Activated CD4-positive, CD25-positive, alpha-beta regulatory T cell treated with anti-CD3 and anti-CD28 coated beads, Interleukin-2, amount 50 U/mL, for 24 hours (primary cell): ENCODE results near the gene MYCBP.
A peak's percentile ranks its signal among the peaks of the same experiment; 100 is the strongest.
"Not testable (repeated sequence)": the region's sequence is repeated elsewhere in the genome, so short reads cannot be mapped to it uniquely, and the experiment has no call there.

Experiments used
- ATAC-seq, 2 donors: fragments of 150-1000 bp; cut with Tn5 transposase; one replicate each; pipeline ENCODE4 v1.10.0; 2021; ENCODE audit warnings: mild to moderate bottlenecking in 1 of 2, moderate library complexity in 1 of 2

Gene MYCBP, protein sequence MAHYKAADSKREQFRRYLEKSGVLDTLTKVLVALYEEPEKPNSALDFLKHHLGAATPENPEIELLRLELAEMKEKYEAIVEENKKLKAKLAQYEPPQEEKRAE

DNA sequence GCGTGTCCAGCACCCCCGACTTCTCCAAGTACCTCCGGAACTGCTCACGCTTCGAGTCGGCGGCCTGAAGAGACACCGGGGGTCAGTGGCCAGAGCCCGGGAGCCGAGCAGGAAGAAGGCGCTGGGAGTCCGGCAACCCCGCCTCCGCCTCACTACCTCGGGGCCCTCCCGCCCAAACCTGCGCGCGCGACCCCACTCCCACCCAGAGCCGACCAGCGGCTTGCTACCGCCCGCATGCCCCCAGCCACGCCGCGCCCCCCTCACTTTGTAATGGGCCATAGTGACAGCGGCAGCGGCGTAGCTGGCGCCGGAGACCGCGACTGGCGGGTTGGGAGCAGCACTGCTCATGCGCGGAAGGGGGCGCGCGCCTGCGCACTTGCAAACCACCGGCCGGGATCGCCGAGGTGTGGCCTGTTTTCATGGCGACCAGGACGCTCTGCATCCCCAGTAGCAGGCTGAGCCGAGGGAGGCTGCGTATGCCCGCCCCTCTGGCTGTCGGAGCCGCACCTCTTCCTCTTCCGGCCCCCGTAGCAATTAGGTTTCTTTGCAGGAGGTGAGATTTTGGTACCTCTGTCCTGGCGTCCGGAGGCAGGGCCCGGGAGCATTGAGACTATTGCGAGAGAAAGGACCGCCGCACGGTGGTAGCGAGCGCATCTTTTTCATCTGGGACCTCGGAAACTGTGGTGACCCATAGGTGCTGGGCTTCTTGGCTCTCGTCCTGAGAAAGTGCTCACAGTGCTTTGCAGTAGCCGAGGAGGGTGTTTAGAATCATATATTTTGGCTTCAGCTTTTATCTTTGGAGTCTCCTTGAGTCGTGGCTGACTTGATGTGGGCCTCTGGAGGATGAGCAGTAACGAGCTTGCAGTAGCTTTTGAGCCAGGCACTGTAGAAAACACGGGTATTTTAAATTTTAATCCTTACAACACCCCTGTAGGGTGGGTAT lies at the start of gene MYCBP:
TSS of gene MYCBP (minus strand) at position 322 of the 943 bp plus-strand sequence. CDS start at position 279, 43 bp downstream.
- ATAC-seq: peak; percentile 100

DNA sequence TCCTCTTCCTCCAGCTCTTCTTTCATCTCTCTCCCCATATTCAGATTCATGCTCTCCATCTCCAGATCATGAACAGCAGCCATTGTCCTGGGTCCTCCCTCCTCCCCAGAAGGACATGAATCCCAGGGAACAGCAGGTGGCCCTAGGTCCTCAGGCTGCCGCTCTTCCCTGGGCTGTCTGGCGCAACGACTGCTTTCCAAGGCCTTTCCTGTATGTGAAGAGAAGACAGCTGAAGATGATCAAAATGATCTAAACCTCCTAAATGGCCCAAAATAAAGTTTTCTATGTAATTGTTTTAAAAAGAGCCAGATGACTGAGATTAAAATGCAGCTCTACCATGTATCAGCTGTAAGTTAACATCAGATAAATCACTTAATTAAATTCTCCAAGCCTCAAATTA lies 46.0 kb upstream of the MYCBP start:
- ATAC-seq: no peak

DNA sequence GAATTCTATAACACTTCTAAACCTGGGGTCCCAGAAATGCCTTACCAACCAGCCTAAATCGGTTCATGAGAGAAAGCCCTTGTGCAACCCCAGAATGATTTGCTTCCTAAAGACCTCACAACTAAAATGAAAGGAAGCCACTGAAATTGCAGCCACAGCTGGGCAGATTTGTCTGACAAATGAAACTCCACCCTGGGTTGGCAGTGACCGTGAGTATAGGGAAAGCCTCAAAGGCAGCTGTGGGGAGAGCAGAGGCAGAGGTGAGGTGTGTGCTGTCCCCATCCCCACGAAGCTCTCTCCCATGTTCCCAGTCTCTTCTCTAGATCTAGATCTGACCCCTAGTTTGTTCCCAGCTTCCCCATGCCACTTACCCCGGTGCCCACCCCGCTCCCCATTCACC lies 45.4 kb upstream of the MYCBP start:
- no peak for ATAC-seq

DNA sequence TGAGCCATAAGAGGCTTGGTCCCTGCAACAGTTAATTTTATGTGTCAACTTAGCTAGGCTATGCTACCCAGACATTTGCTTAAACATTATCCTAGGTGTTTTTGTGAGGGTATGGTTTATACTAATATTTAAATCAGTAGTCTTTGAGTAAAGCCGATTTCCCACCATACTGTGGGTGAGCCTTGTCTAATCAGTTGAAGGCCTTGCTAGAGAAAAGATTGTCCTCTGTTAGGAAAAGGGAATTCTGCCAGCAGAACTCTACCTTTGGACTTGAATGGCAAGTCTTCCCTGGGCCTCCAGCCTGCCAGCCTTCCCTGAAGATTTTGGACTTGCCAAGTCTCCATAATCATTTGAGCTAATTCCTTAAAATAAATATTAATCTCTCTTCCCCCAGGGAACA lies 44.6 kb upstream of the MYCBP start:
- ATAC-seq: no peak

DNA sequence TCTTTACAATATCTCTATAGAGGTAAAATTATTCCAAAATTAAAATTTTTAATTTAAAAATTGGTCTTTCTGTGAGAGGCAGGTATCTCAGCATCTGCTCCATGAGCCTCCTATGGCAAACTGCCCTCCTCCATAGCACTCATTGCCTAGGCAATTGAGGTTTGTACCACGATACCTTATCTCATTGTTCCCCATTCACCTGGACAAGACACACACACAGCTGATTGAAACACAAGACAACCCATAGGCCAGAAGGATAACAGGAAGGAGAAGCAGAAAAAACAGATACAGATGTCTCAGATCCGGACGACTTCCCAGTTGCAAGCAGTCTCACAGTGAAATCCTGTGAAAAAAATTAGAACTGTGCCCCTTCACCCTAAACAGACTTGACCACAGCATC lies 44.2 kb upstream of the MYCBP start:
- no peak for ATAC-seq

DNA sequence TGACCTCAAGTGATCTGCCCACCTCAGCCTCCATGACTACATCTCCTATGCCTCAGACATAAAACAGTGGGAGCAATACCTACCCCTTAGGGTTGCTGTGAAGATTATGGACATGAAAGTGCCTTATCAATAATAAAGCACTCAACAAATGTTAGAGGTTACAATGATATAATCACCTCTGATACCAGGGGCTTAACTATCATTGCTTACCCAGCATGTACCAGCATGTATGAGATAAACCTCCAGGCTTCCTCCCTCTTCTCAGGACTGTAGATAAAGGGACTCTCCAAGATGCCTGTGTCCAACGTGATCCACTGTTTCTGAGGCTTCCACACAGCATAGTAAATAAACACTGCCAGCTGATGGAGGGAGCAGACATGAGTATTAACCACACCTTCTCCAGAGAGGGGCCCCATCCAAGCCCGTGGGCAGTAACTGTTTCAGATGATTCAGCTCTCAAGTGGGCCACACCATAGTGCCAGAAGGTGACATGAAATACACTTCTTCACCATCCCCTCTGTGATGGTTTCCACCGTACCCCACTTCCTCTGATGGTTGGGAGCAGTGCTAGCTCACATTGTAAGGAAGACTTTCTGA lies 42.3 kb upstream of the MYCBP start:
- no peak for ATAC-seq

DNA sequence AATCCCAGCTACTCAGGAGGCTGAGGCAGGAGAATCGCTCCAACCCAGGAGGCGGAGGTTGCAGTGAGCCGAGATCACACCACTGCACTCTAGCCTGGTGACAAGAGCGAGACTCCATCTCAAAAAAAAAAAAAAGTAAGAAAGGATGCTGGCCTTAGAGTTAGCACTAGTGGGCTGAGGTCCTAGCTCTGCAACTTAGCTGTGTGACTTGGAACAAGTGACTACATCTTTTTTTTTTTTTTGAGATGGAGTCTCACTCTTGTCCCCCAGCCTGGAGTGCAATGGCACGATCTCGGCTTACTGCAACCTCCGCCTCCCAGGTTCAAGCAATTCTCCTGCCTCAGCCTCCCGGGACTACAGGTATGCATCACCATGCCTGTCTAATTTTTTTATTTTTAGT lies 41.8 kb upstream of the MYCBP start:
- ATAC-seq: not testable (repeated sequence)

DNA sequence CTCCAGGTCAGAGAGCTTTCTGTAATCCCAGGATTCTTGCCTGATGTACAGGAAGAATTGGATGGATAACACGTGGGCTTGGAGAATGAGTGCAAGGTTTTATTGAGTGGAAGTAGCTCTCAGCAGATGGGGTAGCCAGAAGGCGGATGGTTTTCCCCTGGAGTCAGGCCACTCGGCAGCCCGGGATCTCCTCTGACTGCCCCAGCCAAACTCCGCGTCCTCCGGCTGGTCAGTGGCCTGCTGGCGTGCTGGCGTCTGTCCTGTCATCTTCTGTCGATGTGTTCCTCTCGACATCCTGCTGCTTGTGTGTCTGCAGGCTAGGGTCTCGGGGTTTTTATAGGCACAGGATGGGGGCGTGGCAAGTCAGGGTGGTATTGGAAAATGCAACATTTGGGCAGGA lies 35.7 kb upstream of the MYCBP start:
- ATAC-seq: no peak

DNA sequence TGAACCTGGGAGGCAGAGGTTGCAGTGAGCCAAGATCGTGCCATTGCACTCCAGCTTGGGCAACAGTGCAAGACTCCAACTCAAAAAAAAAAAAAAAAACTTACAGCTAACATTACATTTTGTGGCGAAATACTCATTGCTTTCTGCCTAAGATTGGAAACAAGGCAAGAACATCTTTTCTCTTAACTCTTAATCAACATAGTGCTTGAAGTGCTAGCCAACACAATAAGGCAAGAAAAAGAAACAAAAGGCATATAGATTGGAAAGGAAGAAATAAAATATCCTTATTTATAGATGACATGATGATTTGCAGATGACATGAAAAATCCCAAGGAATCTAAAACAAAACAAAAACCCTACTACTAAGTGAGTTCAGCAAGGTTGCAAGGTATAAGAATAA lies 32.8 kb upstream of the MYCBP start:
- ATAC-seq: no peak

DNA sequence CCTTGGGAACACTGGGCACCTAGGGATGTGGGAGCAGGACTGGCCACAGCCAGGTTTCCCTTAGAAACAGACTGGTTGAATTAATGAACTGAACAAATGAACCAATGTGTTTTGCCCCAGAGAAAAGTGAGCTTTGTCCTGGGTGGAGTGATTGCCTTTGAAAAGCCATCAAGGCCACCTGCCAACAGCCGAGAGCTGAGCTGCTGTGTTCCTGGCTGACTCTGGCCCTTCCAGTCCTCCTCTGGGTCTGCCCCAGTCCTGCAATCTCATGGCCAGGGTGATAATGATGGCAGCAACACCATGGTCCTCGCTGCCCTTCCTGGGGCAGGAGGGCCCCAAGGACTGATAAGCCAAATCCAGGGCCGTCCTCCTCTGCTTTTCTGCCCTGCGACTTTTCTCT lies 26.4 kb upstream of the MYCBP start:
- ATAC-seq: no peak

DNA sequence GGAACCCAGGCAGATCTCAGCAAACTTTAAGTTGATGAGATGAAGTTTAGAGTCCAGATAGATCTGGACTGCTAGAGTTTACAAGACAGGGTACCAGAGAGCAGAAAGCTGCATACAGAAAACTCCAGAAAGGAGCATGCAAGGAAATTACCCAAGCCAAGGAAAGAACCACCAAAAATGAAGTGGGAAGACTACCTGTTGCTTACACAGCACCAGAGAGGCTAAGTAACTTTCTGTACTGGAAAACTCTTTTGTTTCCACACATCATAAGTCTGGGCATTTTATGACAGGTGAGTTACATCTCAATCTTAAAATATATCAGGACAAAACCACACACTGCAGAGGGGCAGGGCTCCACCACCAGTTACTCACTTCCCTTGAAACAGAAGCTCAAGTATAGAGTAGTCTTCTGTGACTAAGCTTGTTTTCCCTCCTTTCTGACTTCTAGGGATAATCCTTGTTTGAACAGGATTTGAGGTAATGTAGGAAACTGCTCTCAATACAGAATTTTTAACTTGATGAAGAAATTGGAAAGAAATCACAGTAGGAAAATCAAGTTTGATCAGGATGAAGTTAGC lies 25.6 kb upstream of the MYCBP start:
- no peak for ATAC-seq

DNA sequence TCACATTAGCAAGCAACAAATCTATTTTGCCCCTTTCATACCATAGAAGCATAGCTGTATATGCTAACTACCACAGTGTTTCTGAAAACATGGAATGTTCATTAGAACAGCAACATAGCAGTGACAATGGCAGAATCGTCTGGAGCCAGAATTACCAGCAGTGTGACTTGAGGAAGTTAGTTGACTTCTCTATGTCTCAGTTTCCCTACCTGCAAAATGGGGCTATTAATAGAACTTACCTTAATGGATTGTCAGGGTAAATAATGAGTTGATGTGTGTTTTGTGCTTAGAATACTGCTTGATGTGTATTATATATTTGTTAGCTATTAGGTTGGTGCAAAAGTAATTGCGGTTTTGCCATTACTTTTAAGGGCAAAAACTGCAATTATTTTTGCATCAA lies 23.0 kb upstream of the MYCBP start:
- ATAC-seq: no peak

DNA sequence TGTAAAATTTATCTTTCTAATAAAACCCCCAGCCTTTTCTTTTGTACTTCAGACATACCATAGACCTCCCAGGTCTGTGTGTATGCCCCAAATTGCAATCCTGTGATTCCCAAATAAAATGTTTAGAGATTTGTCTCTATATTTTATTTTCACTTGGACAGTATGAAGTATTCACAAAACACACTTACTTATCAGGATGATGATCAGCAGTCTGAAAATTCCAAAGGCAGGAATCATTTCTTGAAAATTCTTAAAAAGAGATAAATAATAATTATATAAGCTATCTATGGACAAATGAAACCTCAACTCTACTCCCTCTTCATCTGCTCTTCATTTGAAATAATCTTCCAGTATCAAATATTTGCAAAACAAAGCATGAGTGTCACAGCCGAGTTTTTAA lies 19.8 kb upstream of the MYCBP start:
- no peak for ATAC-seq

DNA sequence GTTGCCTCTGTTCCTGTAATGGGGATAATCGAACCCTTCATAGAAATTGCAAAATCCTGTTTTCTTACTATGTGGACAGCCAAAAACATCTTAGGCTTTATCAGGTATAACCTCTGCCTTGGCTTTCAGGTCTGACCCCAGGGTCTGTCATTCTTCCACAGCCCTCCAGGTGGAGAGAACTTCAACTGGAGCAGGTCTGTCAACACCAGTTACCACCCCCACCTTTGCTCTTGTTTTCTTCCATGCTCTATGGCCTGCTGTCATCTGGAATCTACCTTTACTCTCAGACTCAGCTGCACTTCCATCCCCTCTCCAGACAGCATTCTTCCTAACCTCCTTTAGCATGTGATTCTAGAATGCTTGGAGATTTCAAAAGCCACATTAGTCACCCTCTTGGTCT lies 18.6 kb upstream of the MYCBP start:
- ATAC-seq: no peak

DNA sequence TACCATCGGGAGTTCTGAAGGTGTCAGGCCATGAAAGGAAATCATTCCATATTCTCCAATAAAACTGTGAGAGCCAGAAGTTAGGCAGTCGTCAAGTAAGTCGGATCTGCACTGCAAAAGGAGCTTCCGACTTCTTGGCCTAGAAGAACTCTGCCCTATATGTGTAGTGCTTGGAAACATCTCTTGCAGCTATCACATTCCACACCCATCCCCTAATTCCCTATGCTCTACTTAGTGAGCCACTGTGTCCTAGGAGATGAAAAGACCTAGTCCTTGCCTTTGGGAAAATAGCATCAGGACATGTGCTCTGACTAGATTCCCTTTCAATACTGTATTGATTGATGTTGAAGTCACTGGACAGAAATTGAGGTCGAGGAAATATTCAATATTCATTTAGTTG lies 16.4 kb upstream of the MYCBP start:
- no peak for ATAC-seq

DNA sequence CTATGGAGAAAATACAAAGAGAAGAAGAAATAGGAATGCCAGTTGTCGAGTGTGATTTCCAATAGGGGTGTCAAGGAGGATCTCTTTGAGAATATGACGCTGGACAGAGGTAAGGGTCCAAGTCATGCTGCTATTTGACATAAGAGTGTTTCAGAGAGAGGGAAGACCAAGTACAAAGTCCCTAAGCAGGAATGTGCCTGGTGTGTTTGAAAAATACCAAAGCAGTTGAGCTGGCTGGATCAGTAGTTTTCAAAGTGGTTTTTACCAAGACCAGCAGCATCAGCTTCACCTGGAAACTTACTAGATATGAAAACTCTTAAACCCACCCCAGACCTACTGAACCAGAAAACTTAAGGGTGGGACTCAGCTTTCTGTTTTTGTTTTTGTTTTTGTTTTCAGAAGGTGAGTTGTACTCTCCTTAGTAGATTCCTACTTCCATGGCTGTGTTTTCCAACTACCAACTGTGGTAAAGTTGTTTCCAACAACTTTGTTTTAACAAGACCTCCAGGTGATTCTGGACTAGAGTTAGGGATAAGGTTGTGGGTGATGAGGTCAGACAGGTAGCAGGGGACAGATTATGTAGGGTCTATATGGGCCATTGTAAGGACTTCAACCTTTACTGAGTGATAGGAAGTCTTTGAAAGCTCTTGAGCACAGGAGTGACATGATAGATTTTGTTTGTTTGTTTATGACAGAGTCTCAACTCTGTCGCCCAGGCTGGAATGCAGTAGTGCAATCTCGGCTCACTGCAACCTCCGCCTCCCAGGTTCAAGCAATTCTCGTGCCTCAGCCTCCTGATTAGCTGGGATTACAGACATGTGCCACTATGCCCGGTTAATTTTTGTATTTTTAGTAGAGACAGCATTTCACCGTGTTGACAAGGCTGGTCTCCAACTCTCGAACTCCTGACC lies 15.5 kb upstream of the MYCBP start:
- ATAC-seq: no peak

DNA sequence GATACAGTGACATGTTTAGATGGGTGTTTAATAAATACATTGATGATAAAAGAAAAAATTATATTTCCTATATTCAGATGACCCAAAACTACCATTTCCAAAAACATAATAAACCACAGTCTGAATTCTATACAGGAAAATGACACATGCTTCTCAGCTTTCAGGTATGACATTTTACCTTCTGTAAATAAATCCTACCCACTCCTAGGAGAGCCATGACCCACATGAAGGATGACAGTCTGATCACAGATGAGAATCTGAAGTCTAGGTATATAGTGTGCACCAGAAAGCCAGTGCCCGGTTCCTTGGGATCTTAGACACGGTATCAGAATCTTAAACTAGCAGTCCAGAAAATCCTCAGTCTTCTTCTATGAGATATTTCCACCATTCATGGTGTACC lies 11.9 kb upstream of the MYCBP start:
- no peak for ATAC-seq

DNA sequence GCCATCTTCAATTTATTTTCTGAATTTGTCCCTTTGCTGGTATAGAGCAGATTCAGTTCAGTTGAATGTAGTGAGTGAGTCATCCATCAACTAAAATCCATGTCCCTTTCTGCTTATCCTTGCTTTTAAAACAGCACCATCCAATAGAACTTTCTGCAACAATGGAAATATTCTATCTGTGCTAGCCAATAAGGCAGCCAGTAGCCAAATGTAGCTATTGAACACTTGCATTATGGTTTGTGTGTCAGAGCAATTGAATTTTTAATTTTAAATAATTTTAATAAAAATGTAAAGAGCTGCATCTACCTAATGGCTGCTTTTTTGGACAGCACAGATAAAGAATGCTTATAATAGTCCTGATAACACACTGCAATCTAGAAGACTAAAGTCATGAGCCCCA lies 8.3 kb upstream of the MYCBP start, which contains the start of gene GJA9:
TSS of gene GJA9 (minus strand) at position 101 of the 400 bp plus-strand sequence. CDS start 5,489 bp downstream, outside the sequence.
- ATAC-seq: no peak

DNA sequence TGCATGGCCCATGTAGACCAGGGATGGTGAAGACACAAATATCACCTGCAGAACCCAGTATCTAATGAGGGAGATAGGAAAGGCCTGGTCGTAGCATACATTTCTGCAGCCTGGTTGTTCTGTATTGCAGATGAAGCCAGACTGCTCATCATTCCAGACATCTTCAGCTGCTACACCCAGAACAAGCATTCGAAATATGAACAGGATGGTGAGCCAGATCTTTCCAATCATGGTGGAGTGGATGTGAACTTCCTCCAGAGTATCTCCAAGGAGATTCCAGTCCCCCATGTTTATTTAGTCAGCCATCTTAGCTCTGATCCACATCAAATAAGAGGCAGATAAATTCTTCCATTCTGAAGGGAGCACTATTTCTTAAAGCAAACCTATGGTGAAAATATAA lies 2.7 kb upstream of the MYCBP start:
- ATAC-seq: no peak

DNA sequence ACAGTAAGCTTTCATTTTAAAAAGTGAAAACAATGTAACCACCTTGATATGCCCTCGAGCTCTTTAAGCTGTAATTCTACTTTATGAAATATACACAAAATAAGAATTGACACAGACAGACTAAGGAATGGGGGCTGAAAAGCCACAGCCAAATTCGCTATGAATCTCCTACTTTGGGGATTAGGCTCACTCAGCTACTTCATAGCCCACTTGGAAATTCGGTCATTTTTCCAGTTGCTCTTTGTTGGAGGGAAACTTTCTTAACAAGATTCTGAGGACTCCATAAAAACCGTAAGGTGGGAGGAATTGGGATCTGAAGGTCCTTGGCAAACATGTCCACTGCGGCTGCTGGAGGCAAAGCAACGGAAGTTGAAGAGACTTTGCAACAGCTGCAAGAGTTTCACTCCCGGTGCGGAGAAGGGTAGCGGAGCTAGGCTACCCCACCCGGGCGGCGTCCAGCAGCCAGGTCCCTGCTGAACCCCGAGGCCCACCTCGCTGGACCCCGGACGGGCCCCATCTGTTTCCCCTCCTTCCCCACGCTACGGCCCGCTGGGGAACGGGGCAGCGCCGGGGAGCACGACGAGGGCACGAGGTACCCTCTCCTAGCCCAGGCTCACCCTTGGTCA lies 634 bp downstream of the MYCBP start:
- ATAC-seq: peak; percentile 3 to 14

DNA sequence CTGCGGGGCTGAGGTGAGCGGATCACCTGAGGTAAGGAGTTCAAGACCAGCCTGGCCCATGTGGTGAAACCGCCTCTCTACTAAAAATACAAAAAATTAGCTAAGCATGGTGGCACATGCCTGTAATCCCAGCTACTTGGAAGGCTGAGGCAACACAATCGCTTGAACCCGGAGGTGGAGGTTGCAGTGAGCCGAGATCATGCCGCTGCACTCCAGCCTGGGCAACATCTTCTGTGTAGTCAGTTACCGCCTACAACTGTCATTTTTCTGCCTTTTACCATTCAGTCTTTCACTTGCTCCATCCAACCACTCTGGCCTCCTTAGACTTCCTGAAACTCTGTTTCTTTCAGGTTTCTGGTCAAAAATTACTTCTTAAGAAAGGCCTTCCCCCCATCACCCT lies 2.2 kb downstream of the MYCBP start:
- ATAC-seq: no peak

DNA sequence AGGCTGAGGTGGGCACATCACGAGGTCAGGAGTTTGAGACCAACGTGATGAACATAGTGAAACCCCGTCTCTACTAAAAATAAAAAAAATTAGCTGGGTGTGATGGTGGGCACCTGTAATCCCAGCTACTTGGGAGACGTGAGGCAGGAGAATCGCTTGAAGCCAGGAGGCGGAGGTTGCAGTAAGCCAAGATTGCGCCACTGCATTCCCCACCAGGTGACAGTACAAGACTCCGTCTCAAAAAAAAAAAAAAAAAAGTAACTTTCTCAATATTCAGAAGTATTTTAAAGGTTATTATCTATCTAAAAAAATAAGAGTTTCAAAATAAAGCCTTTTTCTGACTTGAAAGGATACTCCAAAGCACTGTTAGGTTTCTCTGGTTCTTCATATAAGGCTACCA lies 5.9 kb downstream of the MYCBP start:
- no peak for ATAC-seq
